Uterus (tissue), 2 donors: ENCODE results near the gene ARMH3.

Experiments used
- CTCF ChIP-seq, 4 experiments: fragments of 200-600 bp in 2 of 4; fragments of 450-650 bp in 2 of 4; sonication (generic) in 2 of 4; IDR thresholded peaks; one replicate each; pipeline ENCODE4 v1.5.1; 2016 to 2019; ENCODE audit warnings: antibody characterized with exemption in 4 of 4, mild to moderate bottlenecking in 2 of 4, moderate library complexity in 1 of 4
- POLR2A ChIP-seq, 2 donors: fragments of 450-650 bp; IDR thresholded peaks; one replicate each; pipeline ENCODE4 v1.6.1; 2016; ENCODE audit warnings: antibody characterized with exemption in 2 of 2, mild to moderate bottlenecking in 1 of 2, moderate library complexity in 1 of 2

DNA sequence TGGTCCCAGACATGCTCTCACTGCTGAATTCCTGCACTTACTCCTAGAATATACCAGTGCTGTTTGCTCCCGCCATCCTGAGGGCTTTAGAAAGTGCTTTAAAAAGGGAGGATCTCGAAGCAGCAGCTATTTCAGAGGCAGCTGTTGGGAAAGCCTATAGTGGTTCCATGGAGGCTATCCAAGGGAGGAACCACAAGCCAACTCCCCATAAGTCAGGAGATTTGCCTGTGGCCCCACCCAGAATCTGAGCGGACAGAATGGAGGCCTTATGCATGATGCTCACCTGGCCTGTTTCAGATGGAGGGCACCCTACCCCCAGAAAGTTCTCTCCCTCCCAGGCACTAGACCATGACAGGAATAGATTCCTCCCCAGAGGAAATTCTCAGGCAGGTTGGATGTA lies 210.1 kb downstream of the ARMH3 start:
- TF ChIP-seq CTCF (IDR thresholded peaks at IDR 0.05) (no peak), POLR2A (IDR thresholded peaks at IDR 0.05) (no peak)
